Measurements from ENCODE around the gene MAIP1. TPM values are rescaled to one million over a fixed set of nuclear protein-coding genes. Genes with fewer than 3 reads are reported as not detected.

MAIP1 gene
- total and polyA plus RNA-seq, 9 of the 15 experiments (the other 6 are each of a cell fraction or from before 2014, with no cell fraction given) = 3.6 to 30.0 (median 24.5) TPM

DNA sequence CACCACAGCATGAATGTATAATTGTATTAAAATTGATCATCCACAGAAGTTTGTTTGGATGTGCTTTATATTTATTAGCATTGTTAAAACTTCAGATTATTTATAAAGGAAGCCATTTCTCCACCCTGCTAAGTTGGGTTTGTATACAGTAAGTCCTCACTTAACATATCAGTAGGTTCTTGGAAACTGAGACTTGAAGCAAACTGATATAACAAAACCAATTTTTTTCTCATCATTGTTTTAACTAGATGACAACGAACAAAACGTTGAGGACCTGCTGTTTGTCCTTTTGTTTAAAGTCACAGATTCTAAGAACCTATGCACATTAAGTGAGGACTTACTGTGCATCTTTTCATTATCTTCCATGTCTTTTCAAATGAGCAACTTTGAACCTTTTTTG lies 27.2 kb upstream of the MAIP1 start (continued):
- TF ChIP-seq PHTF2 (CRISPR knock-in tag; IDR thresholded peaks at IDR 0.05) (no peak), C11orf30 (IDR thresholded peaks at IDR 0.05; ENCODE audit: low read depth) (no peak), RBM39 (optimal IDR thresholded peaks at IDR 0.05; ENCODE audit: low read depth, low read length) (no peak), SIN3B (IDR thresholded peaks at IDR 0.05; ENCODE audit: low read depth) (no peak), BRF1 (IDR thresholded peaks at IDR 0.05; ENCODE audit: borderline replicate concordance, extremely low read depth, insufficient read length) (no peak), STAT5A (IDR thresholded peaks at IDR 0.05; ENCODE audit: borderline replicate concordance, low read length) (no peak), RUNX1 (IDR thresholded peaks at IDR 0.05; ENCODE audit: low read depth) (no peak)

DNA sequence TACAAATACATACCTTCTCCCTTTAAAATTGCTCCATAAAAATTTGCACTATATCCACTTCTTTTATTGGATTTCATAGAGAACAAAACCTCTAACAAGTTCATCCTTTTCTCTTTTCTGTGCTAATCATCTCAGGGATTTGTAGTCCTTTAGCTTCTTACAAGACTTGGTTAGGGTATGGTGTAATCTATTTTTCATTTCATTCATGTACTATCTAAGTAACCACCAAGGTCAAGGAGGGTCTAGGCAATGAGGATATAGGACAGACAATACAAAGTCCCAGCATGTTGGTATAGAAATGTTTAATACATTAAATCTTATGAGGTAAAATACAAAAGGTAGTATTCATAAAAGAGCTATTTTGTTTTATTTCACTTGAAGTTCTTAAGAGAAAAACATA lies 26.8 kb upstream of the MAIP1 start:
- H3K27me3 ChIP-seq (ENCODE audit: control insufficient read depth in 2 of 2, insufficient read depth in 2 of 2, low read length in 2 of 2) = no peaks in the 10 kb centered on the region
- H3K9me1 ChIP-seq (ENCODE audit: control insufficient read depth, insufficient read depth, low read length) = no peaks in the 10 kb centered on the region
- H3K4me3 ChIP-seq = no peak overlapping the region
- ChIA-PET POLR2A (no interaction called here), CTCF (ENCODE audit: low intra/inter-chr PET ratio) (no interaction called here)
- DNase-seq (ENCODE audit: extremely low read depth in 1 of 4, low spot score in 3 of 4) (no peak), FAIRE-seq (no peak), ATAC-seq (peak; percentile 59)
- intact Hi-C loops (cut with micrococcal nuclease) (no loop called here), in situ Hi-C loops (cut with MboI) (no loop called here)
- H3K36me3 ChIP-seq (ENCODE audit: control insufficient read depth, insufficient read depth, low read length) = peaks cover 78% of the 10 kb centered on the region
- no TSS peak for BruUV-seq (replicated peaks)
- no peaks in the 10 kb centered on the region for H3K9me3 ChIP-seq (replicated peaks; ENCODE audit: control insufficient read depth, insufficient read depth, low read depth, low read length)
- no peak overlapping the region for H3K9ac ChIP-seq (ENCODE audit: insufficient read depth in 1 of 2, low read depth in 2 of 2, low read length in 2 of 2)
- no peaks in the 10 kb centered on the region; a peak in 1 of 5 replicates for H3K4me1 ChIP-seq (replicated peaks in 1 of 2; ENCODE audit: control insufficient read depth in 2 of 2, insufficient read depth in 2 of 2, low read length in 2 of 2)
- H2AFZ ChIP-seq (ENCODE audit: low read depth, low read length) = no peak overlapping the region
- no peak overlapping the region for H3K27ac ChIP-seq (ENCODE audit: extremely low read depth, low read depth, low read length)
- peaks cover 29% of the 10 kb centered on the region for H3K79me2 ChIP-seq (ENCODE audit: control insufficient read depth, insufficient read depth, low read length)
- TF ChIP-seq ZNF143 (CRISPR knock-in tag; IDR thresholded peaks at IDR 0.05) (no peak), ZNF436 (CRISPR knock-in tag; IDR thresholded peaks at IDR 0.05) (no peak), E2F3 (CRISPR knock-in tag; IDR thresholded peaks at IDR 0.05) (no peak), POLR2AphosphoS5 (IDR thresholded peaks at IDR 0.05; ENCODE audit: control insufficient read depth, insufficient read depth, low read depth, low read length) (no peak), TCFL5 (CRISPR knock-in tag; conservative IDR thresholded peaks at IDR 0.05) (no peak), GATAD2B (IDR thresholded peaks at IDR 0.05; ENCODE audit: borderline replicate concordance) (no peak), ZNF232 (CRISPR knock-in tag; IDR thresholded peaks at IDR 0.05) (no peak)
- TF ChIP-seq, protein P1, sequence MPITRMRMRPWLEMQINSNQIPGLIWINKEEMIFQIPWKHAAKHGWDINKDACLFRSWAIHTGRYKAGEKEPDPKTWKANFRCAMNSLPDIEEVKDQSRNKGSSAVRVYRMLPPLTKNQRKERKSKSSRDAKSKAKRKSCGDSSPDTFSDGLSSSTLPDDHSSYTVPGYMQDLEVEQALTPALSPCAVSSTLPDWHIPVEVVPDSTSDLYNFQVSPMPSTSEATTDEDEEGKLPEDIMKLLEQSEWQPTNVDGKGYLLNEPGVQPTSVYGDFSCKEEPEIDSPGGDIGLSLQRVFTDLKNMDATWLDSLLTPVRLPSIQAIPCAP (CRISPR knock-in tag; IDR thresholded peaks at IDR 0.05; ENCODE audit: borderline replicate concordance) = no peak
- no peaks in the 10 kb centered on the region for H4K20me1 ChIP-seq (replicated peaks; ENCODE audit: control insufficient read depth, insufficient read depth, low read length)
- no peak overlapping the region for H3K4me2 ChIP-seq (ENCODE audit: insufficient read depth, low read length)

All from K562 (cell line).